ENCODE data around the gene WARS2. TPM values are rescaled to one million over a fixed set of nuclear protein-coding genes. Genes with fewer than 3 reads are reported as not detected.

WARS2 gene
- total RNA-seq, 1 experiment from 2014 or later, result 27.7 TPM

DNA sequence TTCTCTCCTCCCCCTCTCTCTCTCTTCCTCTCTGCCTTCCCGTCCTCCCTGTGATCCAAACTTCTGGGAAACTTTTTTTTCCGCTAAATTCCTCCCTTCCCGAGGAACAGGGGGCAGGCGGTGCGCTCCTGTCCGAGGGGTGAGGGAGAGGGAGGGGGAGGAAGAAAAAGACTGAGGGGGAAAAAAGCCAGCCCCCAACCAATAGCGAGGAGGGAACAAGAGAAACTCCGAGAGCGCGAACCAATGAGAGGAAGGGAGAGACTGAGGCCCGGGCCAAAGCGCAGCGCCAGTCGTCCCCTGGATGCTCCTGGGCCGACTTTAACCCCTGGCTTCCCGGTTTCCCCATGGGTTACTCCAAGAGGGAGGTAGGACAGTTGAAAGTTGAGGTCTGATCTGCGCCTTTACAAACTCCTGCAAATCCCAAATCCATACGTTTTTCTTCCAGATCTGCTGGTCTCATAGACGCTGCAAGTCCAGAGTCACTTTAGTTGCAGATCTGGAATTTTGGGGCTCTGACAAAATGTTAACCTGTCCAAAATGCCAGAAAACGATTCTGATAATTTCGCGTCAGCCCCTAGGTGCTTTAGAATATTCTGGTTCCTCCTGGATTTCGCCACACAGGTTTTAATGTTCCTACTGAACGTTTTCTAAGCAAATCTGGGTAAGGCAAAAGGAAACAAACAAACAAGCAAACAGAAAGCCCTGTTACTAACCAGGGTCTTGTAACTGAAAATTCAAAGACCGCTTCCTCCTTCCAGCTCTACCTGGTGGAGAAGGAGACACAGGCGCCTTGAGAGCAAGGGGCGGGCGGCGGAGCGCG is 152.1 kb downstream of the WARS2 start, which contains the start of gene TBX15:
Gene TBX15 (minus strand): TSS at position 158 of the 820 bp plus-strand sequence. CDS start 548 bp downstream, outside the sequence.
- peaks cover 12% of the 10 kb centered on the region for H3K9me3 Mint-ChIP-seq (ENCODE audit: unreplicated experiment)
- no peaks in the 10 kb centered on the region for H3K27me3 Mint-ChIP-seq (ENCODE audit: insufficient read depth, unreplicated experiment)
- intact Hi-C loops (cut with micrococcal nuclease), result no loop called here
- no peaks in the 10 kb centered on the region for H3K4me1 Mint-ChIP-seq (ENCODE audit: insufficient read depth, unreplicated experiment)
- H3K27ac Mint-ChIP-seq (ENCODE audit: low read depth, unreplicated experiment), result no peak within 1 kb of the TSS
- ChIA-PET CTCF (interaction anchor here (1.2 kb wide), 1 partner anchor 20 kb away, joined by 5 read pairs; no protein-coding TSS in a partner anchor), POLR2A (no interaction called here)
- TF ChIP-seq, protein P1, sequence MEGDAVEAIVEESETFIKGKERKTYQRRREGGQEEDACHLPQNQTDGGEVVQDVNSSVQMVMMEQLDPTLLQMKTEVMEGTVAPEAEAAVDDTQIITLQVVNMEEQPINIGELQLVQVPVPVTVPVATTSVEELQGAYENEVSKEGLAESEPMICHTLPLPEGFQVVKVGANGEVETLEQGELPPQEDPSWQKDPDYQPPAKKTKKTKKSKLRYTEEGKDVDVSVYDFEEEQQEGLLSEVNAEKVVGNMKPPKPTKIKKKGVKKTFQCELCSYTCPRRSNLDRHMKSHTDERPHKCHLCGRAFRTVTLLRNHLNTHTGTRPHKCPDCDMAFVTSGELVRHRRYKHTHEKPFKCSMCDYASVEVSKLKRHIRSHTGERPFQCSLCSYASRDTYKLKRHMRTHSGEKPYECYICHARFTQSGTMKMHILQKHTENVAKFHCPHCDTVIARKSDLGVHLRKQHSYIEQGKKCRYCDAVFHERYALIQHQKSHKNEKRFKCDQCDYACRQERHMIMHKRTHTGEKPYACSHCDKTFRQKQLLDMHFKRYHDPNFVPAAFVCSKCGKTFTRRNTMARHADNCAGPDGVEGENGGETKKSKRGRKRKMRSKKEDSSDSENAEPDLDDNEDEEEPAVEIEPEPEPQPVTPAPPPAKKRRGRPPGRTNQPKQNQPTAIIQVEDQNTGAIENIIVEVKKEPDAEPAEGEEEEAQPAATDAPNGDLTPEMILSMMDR (IDR thresholded peaks at IDR 0.05; ENCODE audit: unreplicated experiment), result no peak
- DNase-seq (ENCODE audit: unreplicated experiment), result no peak
- BruUV-seq (replicated peaks), result no TSS peak
- peak within 1 kb of the TSS; percentile 36 for H3K4me3 Mint-ChIP-seq (ENCODE audit: unreplicated experiment)
- H3K36me3 Mint-ChIP-seq (ENCODE audit: insufficient read depth, unreplicated experiment), result peaks cover 5% of the 10 kb centered on the region

DNA sequence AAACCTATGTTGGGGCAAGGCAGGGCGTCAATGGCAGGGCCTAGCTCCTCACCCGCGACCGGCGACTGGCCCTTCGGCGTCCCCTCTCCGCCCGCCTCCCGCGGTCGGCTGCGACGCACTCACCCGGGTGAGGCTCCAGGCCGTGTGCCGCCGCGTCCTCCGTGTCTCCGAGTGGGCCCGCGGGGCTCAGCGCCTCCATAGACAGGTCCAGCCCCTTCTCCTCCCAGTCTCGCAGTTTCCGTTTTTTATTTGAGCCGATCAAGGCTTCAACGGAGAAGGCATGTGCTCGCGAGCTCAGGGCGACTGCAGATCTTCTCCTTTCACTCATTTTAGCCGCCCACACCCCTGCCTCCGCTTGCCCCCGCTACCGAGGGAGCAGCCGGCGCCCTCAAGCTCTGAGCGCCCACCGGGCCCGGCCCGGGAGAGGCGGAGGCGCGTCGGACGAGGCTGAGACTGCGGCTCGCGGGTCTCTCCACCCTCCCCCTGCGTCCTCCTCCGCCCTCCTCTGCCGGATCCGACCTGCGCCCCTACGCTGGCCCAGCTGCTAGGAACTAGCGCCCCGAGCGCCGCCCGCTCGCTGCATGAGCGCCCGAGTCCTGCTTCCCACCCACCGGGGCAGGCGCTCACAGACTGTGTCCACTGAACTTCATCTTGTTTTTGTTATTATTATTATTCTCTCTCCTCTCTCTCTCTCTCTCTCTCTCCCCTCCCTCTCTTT is 152.8 kb downstream of the WARS2 start:
- no TSS peak for BruUV-seq (replicated peaks)
- Mint-ChIP-seq H3K4me3 (ENCODE audit: unreplicated experiment) (peak overlapping the region; percentile 36), H3K27ac (ENCODE audit: low read depth, unreplicated experiment) (no peak overlapping the region), H3K4me1 (ENCODE audit: insufficient read depth, unreplicated experiment) (no peaks in the 10 kb centered on the region), H3K27me3 (ENCODE audit: insufficient read depth, unreplicated experiment) (no peaks in the 10 kb centered on the region), H3K36me3 (ENCODE audit: insufficient read depth, unreplicated experiment) (peaks cover 5% of the 10 kb centered on the region), H3K9me3 (ENCODE audit: unreplicated experiment) (peaks cover 12% of the 10 kb centered on the region)
- intact Hi-C loops (cut with micrococcal nuclease), result no loop called here
- DNase-seq (ENCODE audit: unreplicated experiment), result no peak
- ChIA-PET CTCF (interaction anchor here (1.4 kb wide), 1 partner anchor 21 kb away, joined by 4 read pairs; no protein-coding TSS in a partner anchor), POLR2A (no interaction called here)
- TF ChIP-seq, protein P1 (IDR thresholded peaks at IDR 0.05; ENCODE audit: unreplicated experiment), result no peak

DNA sequence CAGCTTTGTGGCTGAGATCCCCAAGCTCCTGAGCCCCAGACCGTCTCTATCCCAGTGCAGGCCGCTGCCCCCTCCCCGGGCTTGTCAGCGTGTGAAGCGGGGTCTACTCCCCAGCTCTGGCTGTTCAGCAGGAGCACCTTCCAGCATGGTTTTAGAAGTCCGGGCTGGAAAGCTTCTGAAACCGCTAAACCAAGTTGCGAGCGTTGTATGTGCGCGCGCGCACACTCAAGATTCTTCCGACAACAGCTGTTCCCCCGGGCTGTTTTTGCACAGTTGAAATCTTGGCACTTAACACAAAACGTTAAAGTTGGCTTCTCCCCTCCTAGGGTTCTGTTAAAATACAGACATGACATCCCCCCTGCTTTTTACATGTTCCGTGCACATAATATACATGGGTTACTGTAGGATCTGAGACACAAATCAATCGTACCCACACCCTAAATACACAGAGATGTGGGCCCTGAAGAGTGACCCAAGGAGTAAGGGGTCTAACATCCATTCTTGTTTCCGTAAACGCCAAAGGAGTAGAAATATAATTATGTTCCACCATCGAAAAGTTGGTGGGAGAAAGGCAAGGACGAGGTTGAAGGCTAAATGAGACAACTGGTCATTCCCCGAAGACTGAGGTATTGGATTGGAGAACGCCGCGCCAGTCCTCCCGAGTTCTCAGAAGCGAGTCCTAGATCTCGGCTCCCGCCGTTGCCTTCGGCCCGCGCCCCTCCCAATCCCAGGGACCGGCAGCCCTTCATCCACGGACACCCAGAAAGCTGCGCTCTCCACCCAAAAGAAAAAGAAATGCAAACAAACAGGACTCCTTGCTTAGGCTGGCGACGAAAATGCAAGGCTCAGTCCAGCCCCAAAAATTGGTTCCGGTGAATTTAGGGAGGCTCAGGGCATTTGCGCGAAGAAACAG is 153.6 kb downstream of the WARS2 start:
- DNase-seq (ENCODE audit: unreplicated experiment), result no peak
- Mint-ChIP-seq H3K27me3 (ENCODE audit: insufficient read depth, unreplicated experiment) (no peaks in the 10 kb centered on the region), H3K4me3 (ENCODE audit: unreplicated experiment) (no peak overlapping the region), H3K36me3 (ENCODE audit: insufficient read depth, unreplicated experiment) (peaks cover 5% of the 10 kb centered on the region), H3K27ac (ENCODE audit: low read depth, unreplicated experiment) (no peak overlapping the region), H3K9me3 (ENCODE audit: unreplicated experiment) (peaks cover 12% of the 10 kb centered on the region), H3K4me1 (ENCODE audit: insufficient read depth, unreplicated experiment) (no peaks in the 10 kb centered on the region)
- TF ChIP-seq, protein P1 (IDR thresholded peaks at IDR 0.05; ENCODE audit: unreplicated experiment), result no peak
- intact Hi-C loops (cut with micrococcal nuclease), result no loop called here
- ChIA-PET POLR2A (no interaction called here), CTCF (interaction anchor here (0.6 to 1.4 kb wide), 2 partner anchors 22 to 429 kb away, joined by 3 to 4 read pairs; no protein-coding TSS in a partner anchor)
- no TSS peak for BruUV-seq (replicated peaks)
